ENCODE measurements around the gene VPS45. TPM values are rescaled to one million over a fixed set of nuclear protein-coding genes. Genes with fewer than 3 reads are reported as not detected.
"Not testable (repeated sequence)": the region's sequence is repeated elsewhere in the genome, so short reads cannot be mapped to it uniquely, and the experiment has no call there.

VPS45 gene, protein sequence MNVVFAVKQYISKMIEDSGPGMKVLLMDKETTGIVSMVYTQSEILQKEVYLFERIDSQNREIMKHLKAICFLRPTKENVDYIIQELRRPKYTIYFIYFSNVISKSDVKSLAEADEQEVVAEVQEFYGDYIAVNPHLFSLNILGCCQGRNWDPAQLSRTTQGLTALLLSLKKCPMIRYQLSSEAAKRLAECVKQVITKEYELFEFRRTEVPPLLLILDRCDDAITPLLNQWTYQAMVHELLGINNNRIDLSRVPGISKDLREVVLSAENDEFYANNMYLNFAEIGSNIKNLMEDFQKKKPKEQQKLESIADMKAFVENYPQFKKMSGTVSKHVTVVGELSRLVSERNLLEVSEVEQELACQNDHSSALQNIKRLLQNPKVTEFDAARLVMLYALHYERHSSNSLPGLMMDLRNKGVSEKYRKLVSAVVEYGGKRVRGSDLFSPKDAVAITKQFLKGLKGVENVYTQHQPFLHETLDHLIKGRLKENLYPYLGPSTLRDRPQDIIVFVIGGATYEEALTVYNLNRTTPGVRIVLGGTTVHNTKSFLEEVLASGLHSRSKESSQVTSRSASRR
- 49.4 and 64.1 TPM in 2 replicates for total RNA-seq
- polyA plus RNA-seq (2012), result 25.6 TPM

DNA sequence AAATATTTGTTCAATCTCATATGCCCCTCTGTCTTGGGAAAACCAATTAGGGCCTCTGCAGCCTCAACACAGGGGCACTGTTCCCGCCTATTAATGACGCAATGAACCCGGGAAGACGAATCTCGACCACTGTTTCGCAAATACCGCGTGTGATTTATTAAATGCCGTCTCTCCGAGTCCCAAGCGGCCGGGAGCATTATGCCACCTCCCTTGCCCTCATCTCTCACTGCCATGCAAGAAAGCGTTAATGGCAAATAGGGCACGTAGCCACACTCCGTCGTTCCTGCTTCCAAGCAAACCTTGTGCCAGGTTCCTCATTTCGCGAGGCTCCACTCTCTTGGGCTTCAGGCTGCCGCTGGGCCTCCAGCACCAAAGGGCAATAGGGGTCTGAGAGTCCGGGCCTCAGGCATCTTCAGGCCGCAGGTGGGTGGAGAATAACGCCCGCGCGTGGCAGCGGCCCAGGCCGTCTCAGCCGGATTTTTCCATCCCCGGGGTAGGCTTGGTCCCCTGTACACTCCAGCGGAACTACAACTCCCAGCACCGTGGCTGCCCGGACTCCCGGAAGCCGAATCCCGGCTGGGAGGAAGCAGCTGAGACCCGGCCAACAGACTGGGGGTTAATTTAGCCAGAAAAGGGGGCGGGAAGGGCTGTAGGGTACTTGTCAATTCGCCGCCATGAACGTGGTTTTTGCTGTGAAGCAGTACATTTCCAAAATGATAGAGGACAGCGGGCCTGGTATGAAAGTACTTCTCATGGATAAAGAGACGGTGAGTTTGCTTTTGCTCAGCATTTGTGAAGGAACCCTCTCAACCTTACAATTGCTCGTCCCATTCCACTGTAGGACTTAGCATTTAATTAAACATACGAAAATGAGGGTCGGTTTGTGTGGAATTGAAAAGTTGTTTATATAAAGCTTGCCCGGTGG lies at the start of gene VPS45:
Gene VPS45, plus strand, starts transcription at position 593 of the 925 bp plus-strand sequence. Its CDS starts 82 bp downstream, at position 675.
- peak; percentile 94 for DNase-seq (ENCODE audit: low read depth)

DNA sequence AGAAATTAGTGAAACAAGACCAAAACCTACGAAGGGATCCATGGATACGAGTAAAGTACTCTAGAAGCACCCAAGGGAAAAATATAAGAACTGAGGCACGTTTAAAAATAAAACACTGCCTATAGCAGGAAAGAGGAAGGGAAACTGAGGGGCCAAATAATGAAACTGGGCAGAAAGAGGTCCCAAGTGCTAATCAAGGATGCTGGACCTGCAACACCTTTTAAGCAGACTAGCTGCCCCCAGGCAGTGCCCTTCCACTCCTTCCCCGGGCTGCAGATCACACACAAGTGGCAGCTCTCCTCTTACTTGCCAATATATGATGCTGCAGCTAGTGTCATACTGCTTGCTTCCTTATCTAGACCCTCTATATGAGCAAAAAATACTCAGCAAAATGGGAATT lies 49.4 kb upstream of the VPS45 start:
- no peak for DNase-seq (ENCODE audit: low read depth)

DNA sequence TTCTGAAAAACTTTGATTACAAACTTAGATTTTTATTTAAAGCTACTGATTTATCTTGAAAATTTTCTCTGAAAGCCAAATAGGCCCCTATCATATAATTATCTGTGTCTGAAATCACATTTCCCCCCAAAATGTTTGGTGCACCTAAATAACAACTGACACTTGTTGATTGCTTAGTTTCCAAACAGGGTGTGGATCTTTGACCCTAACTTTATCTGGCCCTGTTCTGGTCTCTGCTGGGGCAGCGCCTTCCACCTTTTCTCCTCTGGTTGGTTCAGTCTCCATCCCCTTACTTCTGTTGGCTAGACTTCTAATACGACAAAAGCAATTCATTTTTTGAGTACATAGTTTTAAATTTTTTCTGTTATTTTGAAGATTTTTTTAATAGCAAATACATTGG lies 46.9 kb upstream of the VPS45 start:
- no peak for DNase-seq (ENCODE audit: low read depth)

DNA sequence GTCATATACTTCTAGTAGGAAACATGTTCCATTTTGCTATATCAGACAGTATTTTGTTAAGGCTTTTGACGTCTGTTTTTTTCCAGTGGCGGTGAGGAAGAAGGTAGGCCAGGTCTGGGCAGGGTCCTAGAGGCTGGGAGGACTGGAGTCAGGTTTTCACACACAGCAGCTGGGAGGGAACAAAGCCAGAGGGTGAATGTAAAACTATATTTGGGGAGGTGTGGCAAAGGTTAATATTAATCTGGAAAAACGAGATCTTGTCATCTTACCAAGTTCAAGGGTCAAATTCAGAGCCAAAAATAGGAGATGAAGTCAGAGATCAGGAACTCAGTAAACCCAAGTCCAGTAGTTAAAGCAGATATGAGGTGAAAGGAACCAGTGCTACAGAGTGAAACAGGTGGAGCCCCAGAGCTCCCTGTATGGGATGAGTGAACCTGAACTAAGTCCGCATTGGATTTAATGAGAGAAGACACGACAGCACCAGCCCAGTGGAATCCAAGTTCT lies 46.3 kb upstream of the VPS45 start:
- peak; percentile 76 for DNase-seq (ENCODE audit: low read depth)

DNA sequence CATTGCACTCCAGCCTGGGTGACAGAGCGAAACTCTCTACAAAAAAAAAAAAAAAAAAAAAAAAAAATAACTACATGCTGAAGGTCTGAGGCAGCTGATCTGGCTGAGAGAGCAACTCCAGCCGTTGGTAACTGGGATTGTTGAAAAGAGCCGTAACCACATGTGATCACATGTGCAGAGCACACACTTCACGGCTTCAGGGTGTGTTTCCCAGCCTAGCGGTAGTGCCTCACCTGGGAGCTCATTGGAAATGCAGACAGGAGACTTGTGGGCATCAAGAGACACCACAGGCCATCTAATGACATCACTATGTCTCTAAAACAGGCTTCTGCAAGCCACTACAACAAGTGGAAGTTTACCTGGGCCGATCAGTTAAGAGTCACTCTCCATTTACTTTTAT lies 45.2 kb upstream of the VPS45 start:
- DNase-seq (ENCODE audit: low read depth), result no peak

DNA sequence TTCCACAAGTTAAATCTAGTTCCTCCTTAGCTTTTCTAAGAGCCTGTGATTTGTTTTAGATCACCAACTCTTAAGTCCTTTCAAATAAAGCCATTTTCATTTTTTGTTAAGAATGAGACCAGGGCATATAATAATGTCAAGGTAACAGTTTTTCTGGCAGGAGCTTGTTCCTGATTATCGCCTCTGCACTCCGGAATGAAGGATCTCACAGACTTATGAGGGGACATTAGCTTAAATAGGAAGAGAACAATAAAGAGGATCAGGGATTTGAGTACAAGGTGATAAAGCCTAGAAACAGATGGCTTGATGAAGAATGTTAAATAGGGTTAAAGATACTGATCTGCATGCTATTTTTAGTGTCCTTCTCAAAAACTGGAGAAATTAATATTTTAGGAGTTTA lies 43.4 kb upstream of the VPS45 start:
- no peak for DNase-seq (ENCODE audit: low read depth)

DNA sequence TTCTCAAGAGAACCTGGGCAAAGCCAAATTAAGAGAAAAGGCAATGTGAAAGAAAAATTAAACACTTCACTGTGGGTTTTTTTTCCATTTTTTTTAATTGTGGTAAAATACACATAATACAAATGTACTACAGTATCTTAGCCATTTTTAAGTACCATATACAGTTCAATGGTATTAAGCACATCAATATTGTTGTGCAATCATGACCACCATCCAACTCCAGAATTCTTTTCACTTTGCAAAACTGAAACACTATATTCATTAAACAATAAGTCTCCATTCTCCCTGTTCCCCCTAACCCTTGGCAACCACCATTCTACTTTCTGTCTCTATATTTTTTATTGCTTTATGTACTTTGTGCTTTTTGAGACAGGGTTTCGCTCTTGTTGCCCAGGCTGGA lies 39.3 kb upstream of the VPS45 start:
- no peak for DNase-seq (ENCODE audit: low read depth)

DNA sequence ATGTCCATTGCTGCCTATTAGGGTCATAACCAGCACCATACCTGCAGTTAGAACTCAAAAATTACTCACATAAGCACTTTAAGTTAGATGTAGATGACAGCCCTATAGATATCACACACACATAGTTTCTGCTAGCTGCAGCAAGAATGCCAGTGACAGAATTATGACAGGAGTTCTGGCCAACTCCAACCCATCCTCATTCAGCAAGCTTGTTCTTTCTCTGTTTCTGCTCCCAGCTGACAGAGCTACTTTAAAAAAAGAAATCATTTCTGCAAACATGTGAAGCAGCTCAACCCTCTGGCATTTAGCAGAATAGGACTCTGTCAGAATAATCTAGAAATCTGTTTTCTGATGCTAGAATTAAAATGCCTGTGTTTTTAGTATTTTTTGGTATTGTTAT lies 33.2 kb upstream of the VPS45 start:
- DNase-seq (ENCODE audit: low read depth), result no peak

DNA sequence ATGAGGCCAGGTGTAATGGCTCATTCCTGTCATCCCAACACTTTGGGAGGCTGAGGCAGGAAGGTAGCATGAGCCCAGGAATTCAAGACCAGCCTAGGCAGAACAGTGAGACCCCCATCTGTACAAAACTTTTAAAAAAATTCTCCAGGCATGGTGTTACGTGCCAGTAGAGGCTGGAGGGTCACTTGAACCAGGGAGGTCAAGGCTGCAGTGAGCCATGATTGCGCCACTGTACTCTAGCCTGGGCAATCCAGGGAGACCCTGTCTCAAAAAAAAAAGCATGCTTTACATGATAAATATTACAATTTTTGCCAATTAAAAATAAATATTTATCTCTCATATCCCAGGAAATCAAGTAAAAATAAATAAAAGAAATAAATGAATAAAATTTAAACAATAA lies 17.6 kb upstream of the VPS45 start:
- no peak for DNase-seq (ENCODE audit: low read depth)

DNA sequence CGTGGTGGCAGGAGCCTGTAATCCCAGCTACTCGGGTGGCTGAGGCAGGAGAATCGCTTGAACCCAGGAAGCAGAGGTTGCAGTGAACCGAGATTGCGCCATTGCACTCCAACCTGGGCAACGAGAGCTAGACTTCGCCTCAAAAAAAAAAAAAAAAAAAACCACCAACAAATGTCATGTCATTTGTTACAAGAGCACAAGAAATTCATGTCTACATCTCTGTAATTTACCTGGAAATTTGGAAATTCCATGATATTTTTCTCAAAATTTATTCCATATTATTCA lies 16.5 kb upstream of the VPS45 start:
- no peak for DNase-seq (ENCODE audit: low read depth)

DNA sequence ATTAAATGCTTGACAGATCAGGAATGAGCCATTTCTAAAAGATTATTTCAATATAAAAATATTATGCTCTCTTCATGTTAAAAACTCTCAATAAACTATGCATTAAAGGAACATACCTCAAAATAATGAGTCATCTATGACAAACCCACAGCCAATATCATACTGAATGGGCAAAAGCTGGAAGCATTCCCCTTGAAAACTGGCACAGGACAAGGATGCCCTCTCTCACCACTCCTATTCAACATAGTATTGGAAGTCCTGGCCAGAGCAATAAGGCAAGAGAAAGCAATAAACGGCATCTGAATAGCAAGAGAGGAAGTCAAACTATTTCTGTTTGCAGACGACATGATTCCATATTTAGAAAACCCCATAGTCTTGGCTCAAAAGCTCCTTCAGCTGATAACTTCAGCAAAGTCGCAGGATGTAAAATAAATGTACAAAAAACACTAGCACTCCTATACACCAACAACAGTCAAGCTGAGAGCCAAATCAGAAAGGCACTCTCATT lies 15.6 kb upstream of the VPS45 start:
- not testable (repeated sequence) for DNase-seq (ENCODE audit: low read depth)

DNA sequence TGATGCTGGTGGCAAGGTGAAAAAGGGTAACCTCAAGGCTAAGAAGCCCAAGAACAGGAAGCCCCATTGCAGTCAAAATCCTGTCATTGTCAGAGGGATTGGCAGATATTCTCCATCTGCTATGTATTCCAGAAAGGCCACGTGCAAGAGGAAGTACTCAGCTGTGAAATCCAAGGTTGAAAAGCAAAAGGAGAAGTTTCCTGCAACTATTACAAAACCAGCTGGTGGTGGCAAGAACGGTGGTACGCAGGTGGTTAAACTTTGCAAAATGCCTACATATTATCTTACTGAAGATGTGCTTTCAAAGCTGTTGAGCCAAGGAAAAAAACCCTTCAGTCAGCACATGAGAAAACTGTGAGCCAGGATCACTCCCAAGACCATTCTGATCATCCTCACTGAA lies 13.7 kb upstream of the VPS45 start:
- no peak for DNase-seq (ENCODE audit: low read depth)

DNA sequence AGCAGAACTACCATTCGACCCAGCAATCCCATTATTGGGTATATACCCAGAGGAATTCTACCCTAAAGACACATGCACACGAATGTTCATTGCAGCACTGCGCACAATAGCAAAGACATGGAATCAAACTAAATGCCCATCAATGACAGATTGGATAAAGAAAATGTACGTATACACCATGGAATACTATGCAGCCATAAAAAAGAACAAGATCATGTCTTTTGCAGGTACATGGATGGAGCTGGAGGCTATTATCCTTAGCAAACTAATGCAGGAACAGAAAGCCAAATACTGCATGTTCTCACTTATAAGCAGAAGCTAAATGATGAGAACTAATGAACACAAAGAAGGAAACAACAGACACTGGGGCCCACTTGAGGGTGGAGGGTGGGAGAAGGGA lies 12.1 kb upstream of the VPS45 start:
- DNase-seq (ENCODE audit: low read depth), result not testable (repeated sequence)

DNA sequence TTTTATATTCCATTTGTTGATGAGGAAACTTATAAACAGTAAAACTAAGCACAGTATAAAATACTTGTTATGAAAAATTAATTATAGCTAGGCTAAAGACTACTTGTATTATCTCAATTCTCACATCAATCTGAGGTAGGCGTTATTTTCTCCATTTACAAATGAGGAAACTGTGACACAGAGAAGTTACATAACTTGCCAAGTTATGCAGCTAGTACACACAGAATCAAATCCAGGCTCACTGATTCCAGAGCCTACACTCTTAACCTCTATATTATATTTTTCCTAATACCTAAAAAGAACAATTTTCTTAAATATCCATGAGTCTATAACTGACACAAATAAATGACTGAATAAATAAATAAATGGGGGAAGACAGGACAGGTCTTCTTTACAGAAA lies 11.2 kb upstream of the VPS45 start:
- DNase-seq (ENCODE audit: low read depth), result no peak

DNA sequence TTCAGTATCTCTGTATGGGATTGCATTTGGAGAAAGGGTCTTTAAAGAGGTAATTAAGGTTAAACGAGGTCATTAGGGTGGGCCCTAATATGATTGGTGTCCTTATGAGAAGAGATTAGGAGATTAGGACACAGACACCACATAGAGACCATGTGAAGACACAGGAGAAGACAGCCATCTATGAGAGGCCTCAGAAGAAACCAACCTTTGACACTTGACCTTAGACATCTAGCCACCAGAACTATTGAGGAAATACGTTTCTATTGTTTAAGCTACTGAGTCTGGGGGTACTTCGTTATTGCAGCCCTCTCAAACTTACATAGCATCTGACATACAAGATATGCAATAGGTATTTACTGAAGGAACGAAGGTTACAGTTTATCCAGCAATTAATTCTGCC lies 7.3 kb upstream of the VPS45 start:
- DNase-seq (ENCODE audit: low read depth), result no peak

DNA sequence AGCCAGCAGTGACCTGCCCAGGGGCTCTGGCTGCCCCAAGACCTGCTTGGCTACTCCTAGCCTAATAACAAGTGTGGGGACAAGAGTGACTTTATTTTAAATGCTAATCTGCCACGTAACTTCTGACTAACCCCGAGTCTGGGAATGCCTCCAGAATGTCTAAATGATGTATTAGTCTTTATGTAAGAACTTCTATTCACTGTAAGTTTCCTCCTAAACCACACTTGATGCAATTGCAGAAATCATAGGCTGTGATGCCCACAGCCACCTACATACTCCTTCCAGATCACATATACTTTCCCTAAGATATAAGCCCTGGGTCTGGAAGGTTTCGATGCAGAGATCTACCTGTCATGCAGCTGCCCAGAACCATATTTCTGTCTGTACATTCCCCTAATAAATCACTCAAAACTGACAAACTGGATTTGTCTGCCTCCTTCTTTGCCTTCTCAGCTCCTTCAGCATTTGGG lies 5.9 kb upstream of the VPS45 start:
- peak; percentile 26 for DNase-seq (ENCODE audit: low read depth)

DNA sequence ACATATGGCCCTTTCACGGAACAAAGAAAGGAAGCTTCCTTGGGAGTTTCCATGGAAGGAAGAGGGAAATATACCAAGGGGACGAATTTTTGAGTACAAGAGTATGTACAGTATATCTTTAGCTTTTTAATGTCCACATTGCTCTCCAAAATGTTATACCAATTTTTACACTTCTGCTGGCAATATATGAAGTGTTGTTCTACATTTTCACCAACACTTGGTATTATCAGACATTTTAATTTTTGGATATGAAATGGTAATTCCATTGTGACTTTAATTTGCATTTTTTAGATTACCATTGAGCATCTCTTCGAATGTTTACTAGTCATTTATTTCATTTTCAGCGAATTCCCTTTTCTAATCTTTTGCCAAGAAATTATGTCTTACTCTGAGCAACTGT lies 5.5 kb upstream of the VPS45 start:
- no peak for DNase-seq (ENCODE audit: low read depth)

DNA sequence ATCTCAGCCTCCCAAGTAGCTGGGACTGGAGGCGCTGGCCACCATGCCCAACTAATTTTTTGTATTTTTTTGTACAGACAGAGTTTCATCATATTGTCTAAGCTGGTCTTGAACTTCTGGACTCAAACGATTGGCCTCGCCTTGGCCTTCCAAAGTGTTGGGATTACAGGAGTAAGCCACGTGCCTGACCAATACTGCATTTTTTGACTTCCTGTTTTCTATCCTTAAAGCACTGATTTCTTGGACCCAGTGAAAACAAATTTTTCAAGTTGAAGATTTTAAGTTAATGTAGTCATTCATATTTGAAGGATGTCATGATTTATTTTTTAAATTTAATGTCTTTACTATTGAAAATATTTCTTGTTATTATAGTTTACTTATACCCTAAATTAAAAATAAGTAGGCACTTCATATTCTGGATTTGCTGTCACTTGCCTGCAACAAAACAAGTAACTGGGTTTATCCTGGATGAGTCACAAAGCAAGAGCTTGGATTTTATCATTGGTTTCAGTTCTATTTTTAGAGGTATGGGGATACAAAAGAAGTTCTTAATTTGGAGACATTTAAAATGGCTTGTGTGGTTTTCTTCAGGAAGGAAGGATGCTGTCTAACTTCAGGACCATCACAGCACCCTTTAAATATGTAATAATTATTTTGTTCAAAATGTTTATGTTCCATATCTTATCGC lies 2.2 kb upstream of the VPS45 start:
- peak; percentile 79 for DNase-seq (ENCODE audit: low read depth)

DNA sequence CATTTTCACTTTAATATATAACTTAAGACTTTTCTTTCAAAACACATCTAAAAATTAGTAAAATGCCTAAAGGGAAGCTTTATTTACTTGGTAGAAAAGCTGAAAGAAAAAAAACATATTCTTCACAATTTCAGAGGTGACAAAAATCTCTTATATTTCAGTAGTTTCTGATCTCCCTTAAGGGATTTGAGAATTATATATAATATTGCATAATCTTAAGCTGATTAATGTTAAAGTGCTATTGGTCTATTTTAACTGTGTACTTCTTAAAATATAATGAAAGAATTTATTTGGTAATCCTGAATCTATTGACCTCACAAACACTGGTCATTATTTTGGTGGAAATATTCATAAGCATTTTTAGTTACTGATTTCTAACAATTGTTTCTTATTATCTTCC lies 1.2 kb upstream of the VPS45 start:
- DNase-seq (ENCODE audit: low read depth), result no peak

DNA sequence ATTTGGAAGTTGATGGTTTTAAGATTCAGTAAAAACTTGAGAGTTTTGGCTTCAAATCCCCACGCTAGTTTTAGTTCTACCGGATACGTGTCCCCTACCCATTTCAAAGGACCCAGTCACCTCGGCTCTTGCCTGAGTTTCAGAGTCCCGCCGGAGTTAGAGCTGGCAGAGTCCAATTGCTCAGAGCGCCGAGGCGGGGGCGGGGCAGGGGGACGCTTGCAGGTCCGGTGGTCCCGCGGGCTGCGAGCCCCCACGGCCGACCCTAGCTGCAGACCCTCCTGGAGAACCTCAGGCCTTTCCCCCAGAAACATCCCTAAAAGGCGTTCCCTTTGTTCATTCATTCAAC lies 765 bp upstream of the VPS45 start:
- no peak for DNase-seq (ENCODE audit: low read depth)

DNA sequence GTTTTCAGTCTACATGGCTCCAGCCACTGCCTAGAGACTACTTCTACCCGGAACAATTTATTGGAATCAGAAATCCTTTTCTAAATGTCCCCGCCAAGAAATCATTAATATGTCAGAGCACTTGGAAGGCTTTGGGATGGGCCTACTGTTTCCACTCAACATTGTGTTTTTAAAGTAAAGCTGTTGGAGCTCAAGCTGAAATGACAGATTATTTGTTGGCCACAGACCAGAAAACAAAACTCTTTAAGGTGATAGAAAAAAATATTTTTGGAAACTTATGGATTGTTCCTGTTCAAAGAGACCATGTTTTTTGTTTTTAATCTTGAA lies 496 bp downstream of the VPS45 start:
- no peak for DNase-seq (ENCODE audit: low read depth)
